Measurements from ENCODE around the gene GPC6.

Gene GPC6

DNA sequence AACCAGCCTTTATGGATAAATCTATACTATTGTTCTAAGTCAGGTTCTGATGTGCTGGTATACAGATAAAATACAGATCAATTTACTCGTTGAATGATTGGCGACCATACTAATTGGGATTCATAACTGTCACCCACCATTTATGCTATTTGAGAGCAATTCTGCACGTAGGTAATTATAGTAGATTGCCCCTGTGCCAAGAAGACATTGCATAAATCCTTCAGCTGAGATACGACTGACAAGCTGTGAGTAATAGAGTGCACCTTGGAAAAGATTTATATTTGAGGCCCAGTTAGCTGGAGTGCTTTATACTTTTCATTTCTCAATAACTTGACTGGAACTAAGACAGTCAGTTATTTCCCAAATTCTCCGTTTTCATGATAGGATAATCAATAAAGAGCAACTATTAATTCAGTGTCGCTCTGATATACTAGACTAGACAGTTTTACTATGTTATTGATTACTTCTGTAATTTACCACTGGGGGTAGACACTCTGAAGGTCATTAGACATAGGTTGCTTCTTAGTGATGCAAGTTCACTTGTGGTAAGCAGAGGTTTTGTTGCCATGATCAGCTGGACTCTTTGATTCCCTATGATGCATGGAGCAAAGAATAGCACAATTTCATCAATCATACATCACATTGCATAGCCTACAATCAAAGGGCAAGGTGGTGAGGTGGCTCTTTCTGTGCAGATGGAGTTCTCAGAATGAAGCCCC, 536.3 kb downstream of the GPC6 start:
- H3K4ac ChIP-seq (ENCODE audit: low read depth, low read length) = no peak overlapping the region
- no peaks in the 10 kb centered on the region for H3K27me3 ChIP-seq (ENCODE audit: insufficient read depth, low read length)
- peaks cover 2% of the 10 kb centered on the region for H3K79me1 ChIP-seq (ENCODE audit: low read length)
- no peaks in the 10 kb centered on the region for H3K9me3 ChIP-seq (ENCODE audit: insufficient read depth, low read depth, low read length)
- no peak overlapping the region for H3K27ac ChIP-seq (ENCODE audit: low read depth, low read length)
- H3K18ac ChIP-seq (ENCODE audit: low read length) = no peak overlapping the region
- no peak overlapping the region for H2BK12ac ChIP-seq (ENCODE audit: low read length)
- no peak overlapping the region for H2AK5ac ChIP-seq (ENCODE audit: low read length)
- H4K12ac ChIP-seq (ENCODE audit: low read depth, low read length) = no peak overlapping the region
- H4K8ac ChIP-seq (ENCODE audit: low read depth, low read length) = no peak overlapping the region
- H2BK120ac ChIP-seq (ENCODE audit: insufficient read depth, low read length, poor library complexity) = no peak overlapping the region
- H3K79me2 ChIP-seq (ENCODE audit: control insufficient read depth, insufficient read depth, low read length, poor library complexity) = no peaks in the 10 kb centered on the region
- H2AFZ ChIP-seq (ENCODE audit: insufficient read depth, low read length, poor library complexity) = no peak overlapping the region
- no peak overlapping the region for H3K23ac ChIP-seq (ENCODE audit: low read length)
- DNase-seq = no peak
- H4K91ac ChIP-seq (ENCODE audit: low read depth, low read length) = no peak overlapping the region
- no peak overlapping the region for H2BK5ac ChIP-seq (ENCODE audit: low read depth, low read length, poor library complexity)
- H3K4me1 ChIP-seq (ENCODE audit: control insufficient read depth in 1 of 2, insufficient read depth in 2 of 2, low read length in 2 of 2) = no peaks in the 10 kb centered on the region
- no peak overlapping the region for H3K14ac ChIP-seq (ENCODE audit: low read length)
- H3K4me3 ChIP-seq (ENCODE audit: low read depth, low read length) = no peak overlapping the region
- no CpG with 5 or more reads among the region's 6 CpGs for WGBS (ENCODE audit: extremely low coverage, insufficient coverage, insufficient read length)
- no peak overlapping the region for H3K4me2 ChIP-seq (ENCODE audit: low read length)
- no peak overlapping the region for H3K9ac ChIP-seq (ENCODE audit: low read length)
- H3K36me3 ChIP-seq (ENCODE audit: control insufficient read depth in 1 of 2, insufficient read depth in 2 of 2, low read length in 2 of 2) = no peaks in the 10 kb centered on the region

DNA sequence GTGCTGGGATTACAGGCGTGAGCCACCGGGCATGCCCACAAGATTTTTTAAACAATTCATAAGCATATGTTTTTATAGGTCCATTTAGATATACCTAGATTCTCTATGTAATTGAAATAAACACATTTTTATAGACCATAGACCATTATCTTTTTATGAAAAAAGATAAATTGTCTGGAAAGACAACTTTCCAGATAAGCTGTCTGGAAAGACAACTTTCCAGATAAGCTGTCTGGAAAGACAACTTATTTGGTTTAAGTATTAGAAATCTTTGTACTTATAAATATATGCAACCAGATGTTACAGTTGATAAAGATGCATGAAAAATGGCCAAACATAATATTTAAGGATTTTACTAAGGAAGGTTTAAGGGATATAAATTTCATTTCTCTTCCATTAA, 538.5 kb downstream of the GPC6 start:
- H3K4me1 ChIP-seq (ENCODE audit: control insufficient read depth in 1 of 2, insufficient read depth in 2 of 2, low read length in 2 of 2) = no peaks in the 10 kb centered on the region
- H3K18ac ChIP-seq (ENCODE audit: low read length) = no peak overlapping the region
- no peak overlapping the region for H4K8ac ChIP-seq (ENCODE audit: low read depth, low read length)
- H3K9ac ChIP-seq (ENCODE audit: low read length) = no peak overlapping the region
- H3K23ac ChIP-seq (ENCODE audit: low read length) = no peak overlapping the region
- H2AFZ ChIP-seq (ENCODE audit: insufficient read depth, low read length, poor library complexity) = no peak overlapping the region
- no peak overlapping the region for H3K4me3 ChIP-seq (ENCODE audit: low read depth, low read length)
- H3K79me1 ChIP-seq (ENCODE audit: low read length) = no peaks in the 10 kb centered on the region
- no peak overlapping the region for H3K4ac ChIP-seq (ENCODE audit: low read depth, low read length)
- H3K14ac ChIP-seq (ENCODE audit: low read length) = no peak overlapping the region
- no peaks in the 10 kb centered on the region for H3K36me3 ChIP-seq (ENCODE audit: control insufficient read depth in 1 of 2, insufficient read depth in 2 of 2, low read length in 2 of 2)
- peak overlapping the region; percentile 33 for H3K27ac ChIP-seq (ENCODE audit: low read depth, low read length)
- H4K12ac ChIP-seq (ENCODE audit: low read depth, low read length) = no peak overlapping the region
- no peaks in the 10 kb centered on the region for H3K27me3 ChIP-seq (ENCODE audit: insufficient read depth, low read length)
- no peaks in the 10 kb centered on the region for H3K79me2 ChIP-seq (ENCODE audit: control insufficient read depth, insufficient read depth, low read length, poor library complexity)
- no peak overlapping the region for H4K91ac ChIP-seq (ENCODE audit: low read depth, low read length)
- H2BK120ac ChIP-seq (ENCODE audit: insufficient read depth, low read length, poor library complexity) = no peak overlapping the region
- WGBS (ENCODE audit: extremely low coverage, insufficient coverage, insufficient read length) = no CpG with 5 or more reads among the region's 2 CpGs
- DNase-seq = no peak
- H3K9me3 ChIP-seq (ENCODE audit: insufficient read depth, low read depth, low read length) = no peaks in the 10 kb centered on the region
- H2BK5ac ChIP-seq (ENCODE audit: low read depth, low read length, poor library complexity) = peak overlapping the region; percentile 49
- H3K4me2 ChIP-seq (ENCODE audit: low read length) = no peak overlapping the region
- H2BK12ac ChIP-seq (ENCODE audit: low read length) = no peak overlapping the region
- H2AK5ac ChIP-seq (ENCODE audit: low read length) = no peak overlapping the region

DNA sequence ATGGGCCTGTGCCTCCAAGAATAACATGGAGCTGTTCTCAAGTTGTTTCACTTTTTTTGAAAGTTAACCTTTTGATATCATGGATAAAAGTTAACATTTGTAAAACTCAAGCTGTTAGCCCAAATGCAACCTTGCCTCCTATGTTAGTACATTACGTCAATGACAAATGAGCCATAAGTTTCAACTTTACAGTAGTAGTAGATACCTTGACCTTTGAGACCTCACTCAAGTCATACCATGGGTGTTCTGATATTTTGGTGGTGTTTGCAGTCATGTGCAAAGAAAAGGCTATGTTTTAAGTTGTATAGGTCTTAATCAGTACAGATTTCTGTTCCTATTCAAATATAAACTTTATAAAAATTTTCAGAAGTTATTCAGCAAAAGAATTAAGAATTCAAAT, 539.2 kb downstream of the GPC6 start:
- H3K79me1 ChIP-seq (ENCODE audit: low read length) = no peaks in the 10 kb centered on the region
- no peak overlapping the region for H3K14ac ChIP-seq (ENCODE audit: low read length)
- H3K79me2 ChIP-seq (ENCODE audit: control insufficient read depth, insufficient read depth, low read length, poor library complexity) = no peaks in the 10 kb centered on the region
- no peak overlapping the region for H2BK120ac ChIP-seq (ENCODE audit: insufficient read depth, low read length, poor library complexity)
- no peaks in the 10 kb centered on the region for H3K36me3 ChIP-seq (ENCODE audit: control insufficient read depth in 1 of 2, insufficient read depth in 2 of 2, low read length in 2 of 2)
- no peak overlapping the region for H4K8ac ChIP-seq (ENCODE audit: low read depth, low read length)
- no CpG with 5 or more reads among the region's 1 CpG for WGBS (ENCODE audit: extremely low coverage, insufficient coverage, insufficient read length)
- DNase-seq = no peak
- no peak overlapping the region for H3K4me2 ChIP-seq (ENCODE audit: low read length)
- H3K9ac ChIP-seq (ENCODE audit: low read length) = no peak overlapping the region
- H2BK12ac ChIP-seq (ENCODE audit: low read length) = no peak overlapping the region
- H2AFZ ChIP-seq (ENCODE audit: insufficient read depth, low read length, poor library complexity) = no peak overlapping the region
- no peak overlapping the region for H3K23ac ChIP-seq (ENCODE audit: low read length)
- no peak overlapping the region for H3K4me3 ChIP-seq (ENCODE audit: low read depth, low read length)
- H4K91ac ChIP-seq (ENCODE audit: low read depth, low read length) = no peak overlapping the region
- no peak overlapping the region for H2BK5ac ChIP-seq (ENCODE audit: low read depth, low read length, poor library complexity)
- no peaks in the 10 kb centered on the region for H3K9me3 ChIP-seq (ENCODE audit: insufficient read depth, low read depth, low read length)
- no peak overlapping the region for H3K4ac ChIP-seq (ENCODE audit: low read depth, low read length)
- no peak overlapping the region for H2AK5ac ChIP-seq (ENCODE audit: low read length)
- H3K4me1 ChIP-seq (ENCODE audit: control insufficient read depth in 1 of 2, insufficient read depth in 2 of 2, low read length in 2 of 2) = no peaks in the 10 kb centered on the region
- no peaks in the 10 kb centered on the region for H3K27me3 ChIP-seq (ENCODE audit: insufficient read depth, low read length)
- no peak overlapping the region for H3K18ac ChIP-seq (ENCODE audit: low read length)
- H4K12ac ChIP-seq (ENCODE audit: low read depth, low read length) = no peak overlapping the region
- no peak overlapping the region for H3K27ac ChIP-seq (ENCODE audit: low read depth, low read length)

DNA sequence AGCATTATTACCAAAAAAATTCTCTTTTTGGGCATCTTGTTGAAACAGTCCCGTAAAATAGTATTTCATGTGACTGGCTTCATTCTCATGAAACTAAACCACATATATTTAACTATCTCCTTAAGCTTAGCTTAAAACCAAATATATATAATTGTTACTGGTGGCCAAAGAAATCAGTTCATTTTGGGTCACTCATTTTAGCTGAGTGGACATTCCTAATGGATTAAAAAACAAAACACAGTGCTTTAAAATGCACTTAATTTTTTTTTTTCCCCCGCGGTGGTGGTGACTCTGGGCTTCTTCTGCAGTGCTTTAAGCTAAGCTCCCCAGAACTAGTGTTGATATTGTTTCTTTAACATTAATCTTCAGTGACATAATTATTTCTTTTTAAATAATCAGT, 540.1 kb downstream of the GPC6 start:
- Histone ChIP-seq H2BK12ac (ENCODE audit: low read length) (no peak overlapping the region), H3K4me1 (ENCODE audit: control insufficient read depth in 1 of 2, insufficient read depth in 2 of 2, low read length in 2 of 2) (no peaks in the 10 kb centered on the region), H2BK5ac (ENCODE audit: low read depth, low read length, poor library complexity) (no peak overlapping the region), H4K91ac (ENCODE audit: low read depth, low read length) (no peak overlapping the region), H3K23ac (ENCODE audit: low read length) (no peak overlapping the region), H3K14ac (ENCODE audit: low read length) (no peak overlapping the region), H2AFZ (ENCODE audit: insufficient read depth, low read length, poor library complexity) (no peak overlapping the region), H3K9me3 (ENCODE audit: insufficient read depth, low read depth, low read length) (no peaks in the 10 kb centered on the region), H3K36me3 (ENCODE audit: control insufficient read depth in 1 of 2, insufficient read depth in 2 of 2, low read length in 2 of 2) (no peaks in the 10 kb centered on the region), H3K79me2 (ENCODE audit: control insufficient read depth, insufficient read depth, low read length, poor library complexity) (no peaks in the 10 kb centered on the region), H4K12ac (ENCODE audit: low read depth, low read length) (no peak overlapping the region), H3K18ac (ENCODE audit: low read length) (no peak overlapping the region), H3K9ac (ENCODE audit: low read length) (no peak overlapping the region), H2BK120ac (ENCODE audit: insufficient read depth, low read length, poor library complexity) (no peak overlapping the region), H3K4me3 (ENCODE audit: low read depth, low read length) (no peak overlapping the region), H3K4me2 (ENCODE audit: low read length) (no peak overlapping the region), H4K8ac (ENCODE audit: low read depth, low read length) (no peak overlapping the region), H2AK5ac (ENCODE audit: low read length) (no peak overlapping the region), H3K27me3 (ENCODE audit: insufficient read depth, low read length) (no peaks in the 10 kb centered on the region), H3K4ac (ENCODE audit: low read depth, low read length) (no peak overlapping the region), H3K27ac (ENCODE audit: low read depth, low read length) (no peak overlapping the region), H3K79me1 (ENCODE audit: low read length) (no peaks in the 10 kb centered on the region)
- no CpG with 5 or more reads among the region's 3 CpGs for WGBS (ENCODE audit: extremely low coverage, insufficient coverage, insufficient read length)
- no peak for DNase-seq
